ENCODE measurements around the gene WNT9A. TPM values are rescaled to one million over a fixed set of nuclear protein-coding genes. Genes with fewer than 3 reads are reported as not detected.

Gene WNT9A
- total RNA-seq, 3 donors from 2014 or later: 1.1 to 2.5 (median 1.3) TPM

DNA sequence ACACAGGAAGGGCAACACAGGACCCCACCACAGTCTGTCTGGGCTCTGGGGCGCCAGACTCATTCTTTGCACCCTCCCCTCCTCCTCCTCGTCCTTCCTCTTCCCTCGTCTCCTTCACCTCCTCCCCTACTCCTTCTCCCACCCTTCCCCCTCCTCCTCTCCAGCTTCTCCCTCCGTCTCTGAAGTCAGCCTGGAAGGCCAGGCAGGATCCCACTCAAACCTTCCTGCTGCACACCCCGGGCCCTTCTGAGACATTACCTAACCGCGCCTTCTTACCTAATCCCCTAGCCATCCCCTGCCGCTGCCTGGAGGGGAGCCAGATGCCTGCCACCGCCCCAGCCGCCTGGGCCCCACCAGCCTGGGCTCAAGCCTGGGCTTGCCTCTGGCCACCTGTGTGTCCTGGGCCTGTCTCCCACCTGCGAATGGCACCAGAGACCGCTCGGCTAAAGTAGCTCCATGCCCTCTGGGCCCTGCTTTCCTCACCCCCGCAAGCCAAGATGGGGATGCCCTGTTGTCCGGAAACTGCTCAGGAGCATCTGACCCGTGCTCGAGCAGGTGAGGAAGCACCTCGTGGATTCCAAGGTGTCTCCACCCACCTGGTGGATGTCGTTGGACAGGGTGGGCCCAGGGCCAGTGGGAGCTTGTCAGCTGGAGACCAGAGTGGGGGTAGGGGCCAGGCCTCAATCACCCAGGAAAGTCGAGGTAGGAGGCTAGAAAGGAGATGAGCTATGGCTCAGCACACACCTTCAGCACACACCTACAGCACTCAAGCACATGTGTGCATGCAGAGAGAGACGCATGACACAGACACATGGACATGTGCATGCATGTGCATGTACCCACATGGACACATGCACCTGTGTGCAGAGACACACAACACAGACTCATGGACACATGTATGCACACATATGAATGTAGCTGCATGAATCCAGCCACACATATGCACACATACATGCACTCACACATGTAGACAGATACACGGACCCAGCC, 31.9 kb downstream of the WNT9A start:
- Histone ChIP-seq H3K27me3 (no peaks in the 10 kb centered on the region), H3K27ac (no peak overlapping the region), H3K9me3 (no peaks in the 10 kb centered on the region), H3K4me1 (no peaks in the 10 kb centered on the region), H3K4me3 (no peak overlapping the region), H3K36me3 (no peaks in the 10 kb centered on the region)
- intact Hi-C loops (cut with DNase I; ENCODE audit: low total_unique reads): loop anchor here (10.0 kb wide), 1 partner anchor 829 kb away; no protein-coding TSS in a partner anchor
- TF ChIP-seq, protein P1, sequence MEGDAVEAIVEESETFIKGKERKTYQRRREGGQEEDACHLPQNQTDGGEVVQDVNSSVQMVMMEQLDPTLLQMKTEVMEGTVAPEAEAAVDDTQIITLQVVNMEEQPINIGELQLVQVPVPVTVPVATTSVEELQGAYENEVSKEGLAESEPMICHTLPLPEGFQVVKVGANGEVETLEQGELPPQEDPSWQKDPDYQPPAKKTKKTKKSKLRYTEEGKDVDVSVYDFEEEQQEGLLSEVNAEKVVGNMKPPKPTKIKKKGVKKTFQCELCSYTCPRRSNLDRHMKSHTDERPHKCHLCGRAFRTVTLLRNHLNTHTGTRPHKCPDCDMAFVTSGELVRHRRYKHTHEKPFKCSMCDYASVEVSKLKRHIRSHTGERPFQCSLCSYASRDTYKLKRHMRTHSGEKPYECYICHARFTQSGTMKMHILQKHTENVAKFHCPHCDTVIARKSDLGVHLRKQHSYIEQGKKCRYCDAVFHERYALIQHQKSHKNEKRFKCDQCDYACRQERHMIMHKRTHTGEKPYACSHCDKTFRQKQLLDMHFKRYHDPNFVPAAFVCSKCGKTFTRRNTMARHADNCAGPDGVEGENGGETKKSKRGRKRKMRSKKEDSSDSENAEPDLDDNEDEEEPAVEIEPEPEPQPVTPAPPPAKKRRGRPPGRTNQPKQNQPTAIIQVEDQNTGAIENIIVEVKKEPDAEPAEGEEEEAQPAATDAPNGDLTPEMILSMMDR (IDR thresholded peaks at IDR 0.05): no peak
- TF ChIP-seq POLR2AphosphoS5 (IDR thresholded peaks at IDR 0.05): no peak
- TF ChIP-seq POLR2A (IDR thresholded peaks at IDR 0.05): no peak
- peak in 1 of 2 donors; percentile 32 for DNase-seq (ENCODE audit: low spot score in 2 of 2)

DNA sequence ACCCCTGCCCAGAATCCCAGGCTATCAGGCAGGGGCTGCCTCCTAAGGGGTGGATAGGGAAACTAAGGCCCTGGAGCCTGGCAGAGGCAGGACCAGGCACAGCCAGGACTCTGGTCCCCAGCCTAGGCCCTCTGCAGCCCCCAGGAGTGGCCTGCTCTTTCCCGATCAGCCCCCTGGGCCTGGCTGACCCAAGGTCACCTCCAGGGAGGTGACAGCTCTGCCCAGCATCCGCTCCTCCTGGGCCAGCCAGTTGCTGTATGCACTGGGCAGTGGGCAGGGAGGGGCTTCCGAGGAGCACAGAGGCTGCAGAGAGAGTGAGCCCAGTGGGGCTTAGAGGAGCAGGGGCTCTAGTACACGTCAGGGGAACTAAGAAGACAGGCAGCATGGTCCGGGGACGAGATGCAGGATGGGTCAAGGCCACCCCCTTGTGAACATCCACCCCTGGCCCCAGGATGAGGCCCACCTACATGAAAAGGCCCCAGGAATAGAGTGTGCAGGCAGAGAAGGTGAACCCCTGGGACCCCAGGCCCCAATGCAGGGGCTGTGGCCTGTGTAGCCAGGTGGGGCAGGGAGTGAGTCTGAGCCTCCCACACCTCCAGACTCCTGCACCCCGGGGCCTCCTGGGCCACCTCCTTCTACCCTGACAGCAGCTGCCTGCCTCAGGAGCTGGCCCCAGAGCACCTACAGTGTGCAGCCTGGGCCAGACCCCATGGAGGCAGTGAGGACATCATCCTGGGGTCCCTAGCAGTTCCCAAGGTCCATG, 32.8 kb downstream of the WNT9A start:
- Histone ChIP-seq H3K4me1 (no peaks in the 10 kb centered on the region), H3K36me3 (no peaks in the 10 kb centered on the region), H3K4me3 (no peak overlapping the region), H3K27ac (no peak overlapping the region), H3K9me3 (no peaks in the 10 kb centered on the region), H3K27me3 (no peaks in the 10 kb centered on the region)
- intact Hi-C loops (cut with DNase I; ENCODE audit: low total_unique reads): loop anchor here (10.0 kb wide), 1 partner anchor 830 kb away; no protein-coding TSS in a partner anchor
- no peak for DNase-seq (ENCODE audit: low spot score in 2 of 2)
- TF ChIP-seq POLR2A (IDR thresholded peaks at IDR 0.05) (no peak), POLR2AphosphoS5 (IDR thresholded peaks at IDR 0.05) (no peak)
- TF ChIP-seq, protein P1 (IDR thresholded peaks at IDR 0.05): no peak

- H3K4me3 ChIP-seq: no peak overlapping the region
- H3K27me3 ChIP-seq: no peaks in the 10 kb centered on the region
- DNase-seq (ENCODE audit: low spot score in 2 of 2): no peak
- H3K4me1 ChIP-seq: no peaks in the 10 kb centered on the region
- TF ChIP-seq, protein P1 (IDR thresholded peaks at IDR 0.05): no peak
- TF ChIP-seq POLR2AphosphoS5 (IDR thresholded peaks at IDR 0.05) (no peak), POLR2A (IDR thresholded peaks at IDR 0.05) (no peak)
- no peaks in the 10 kb centered on the region for H3K36me3 ChIP-seq
- intact Hi-C loops (cut with DNase I; ENCODE audit: low total_unique reads): loop anchor here (10.0 kb wide), 1 partner anchor 831 kb away; no protein-coding TSS in a partner anchor
- H3K27ac ChIP-seq: no peak overlapping the region
- no peaks in the 10 kb centered on the region for H3K9me3 ChIP-seq
Measured at GRCh38 chr1:227913764-227914721, 33.7 kb downstream of the WNT9A start.

- no peak overlapping the region for H3K4me3 ChIP-seq
- intact Hi-C loops (cut with DNase I; ENCODE audit: low total_unique reads): loop anchor here (10.0 kb wide), 1 partner anchor 831 kb away; no protein-coding TSS in a partner anchor
- no peak overlapping the region for H3K27ac ChIP-seq
- TF ChIP-seq POLR2AphosphoS5 (IDR thresholded peaks at IDR 0.05): no peak
- TF ChIP-seq POLR2A (IDR thresholded peaks at IDR 0.05): no peak
- TF ChIP-seq, protein P1 (IDR thresholded peaks at IDR 0.05): no peak
- no peaks in the 10 kb centered on the region for H3K27me3 ChIP-seq
- no peaks in the 10 kb centered on the region for H3K9me3 ChIP-seq
- no peak for DNase-seq (ENCODE audit: low spot score in 2 of 2)
- no peaks in the 10 kb centered on the region for H3K36me3 ChIP-seq
- no peaks in the 10 kb centered on the region for H3K4me1 ChIP-seq
Measured at GRCh38 chr1:227913396-227913763, 34.4 kb downstream of the WNT9A start.
